ENCODE data around the gene HEXD.
A peak's percentile ranks its signal among the peaks of the same experiment; 100 is the strongest.

HEXD gene

GRCh38 chr17:82461827-82462524 is 43.8 kb downstream of the HEXD start:
- no peak for DNase-seq

GRCh38 chr17:82463391-82463790 is 45.2 kb downstream of the HEXD start:
- no peak for DNase-seq

- DNase-seq, result no peak
These were observed 45.9 kb downstream of the HEXD start for GRCh38 chr17:82463925-82464566.

- DNase-seq, result no peak
These were observed 46.4 kb downstream of the HEXD start for GRCh38 chr17:82464567-82464929.

GRCh38 chr17:82465023-82465603 is 47.0 kb downstream of the HEXD start:
- DNase-seq, result no peak

GRCh38 chr17:82468692-82469091 is 50.5 kb downstream of the HEXD start:
- DNase-seq, result no peak

GRCh38 chr17:82470065-82470464 is 51.9 kb downstream of the HEXD start:
- DNase-seq, result no peak

- peak; percentile 78 for DNase-seq
These were observed 56.3 kb downstream of the HEXD start for GRCh38 chr17:82474223-82475010.

- DNase-seq, result no peak
These were observed 57.3 kb downstream of the HEXD start for GRCh38 chr17:82475458-82475857.

GRCh38 chr17:82477934-82478333 is 59.8 kb downstream of the HEXD start:
- DNase-seq, result no peak

- DNase-seq, result no peak
These were observed 61.5 kb downstream of the HEXD start for GRCh38 chr17:82479602-82480001.

GRCh38 chr17:82480318-82480717 is 62.2 kb downstream of the HEXD start:
- DNase-seq, result no peak

GRCh38 chr17:82483204-82483660 is 65.1 kb downstream of the HEXD start:
- DNase-seq, result no peak

- DNase-seq, result no peak
These were observed 65.7 kb downstream of the HEXD start for GRCh38 chr17:82483836-82484235.

GRCh38 chr17:82486231-82487094 is 68.3 kb downstream of the HEXD start:
- no peak for DNase-seq

GRCh38 chr17:82487910-82488309 is 69.8 kb downstream of the HEXD start:
- DNase-seq, result no peak

GRCh38 chr17:82489117-82489516 is 71.0 kb downstream of the HEXD start:
- DNase-seq, result no peak

- no peak for DNase-seq
These were observed 71.8 kb downstream of the HEXD start for GRCh38 chr17:82489851-82490511.

GRCh38 chr17:82490512-82491195 is 72.5 kb downstream of the HEXD start:
- peak; percentile 23 for DNase-seq

- no peak for DNase-seq
These were observed 73.0 kb downstream of the HEXD start for GRCh38 chr17:82491196-82491530.

- no peak for DNase-seq
These were observed 73.4 kb downstream of the HEXD start for GRCh38 chr17:82491533-82491932.

All from NCI-H2171 (cell line).